Esophagus muscularis mucosa (tissue), 4 donors: ENCODE measurements around the gene CREBL2. TPM values are rescaled to one million over a fixed set of nuclear protein-coding genes. Genes with fewer than 3 reads are reported as not detected.
"Not testable (repeated sequence)": the region's sequence is repeated elsewhere in the genome, so short reads cannot be mapped to it uniquely, and the experiment has no call there.

Experiments
- DNase-seq: peaks from one replicate; pipeline ENCODE4 v3.0.0-alpha.2; 2017; ENCODE audit errors: extremely low spot score
- H3K27ac ChIP-seq, 4 donors: fragments of 200-600 bp; sonication (generic); replicated peaks in 1 of 4; 1 replicate in 3 of 4; 2 replicates in 1 of 4; pipeline ENCODE4 v1.5.1; 2016 to 2019; ENCODE audit warnings: mild to moderate bottlenecking in 1 of 4
- H3K27me3 ChIP-seq, 4 donors: fragments of 200-600 bp; sonication (generic); one replicate each; pipeline versions ENCODE4 v1.5.1 to v1.6.0; 2016 to 2019
- H3K36me3 ChIP-seq, 4 donors: fragments of 200-600 bp; sonication (generic); one replicate each; pipeline ENCODE4 v1.5.1; 2016 to 2019
- H3K4me1 ChIP-seq, 4 donors: fragments of 200-600 bp; sonication (generic); one replicate each; pipeline ENCODE4 v1.5.1; 2016 to 2019
- H3K4me3 ChIP-seq, 4 donors: fragments of 200-600 bp; sonication (generic); 1 replicate in 2 of 4; 2 replicates in 2 of 4; pipeline ENCODE4 v1.5.1; 2016 to 2019; ENCODE audit warnings: mild to moderate bottlenecking in 4 of 4, moderate library complexity in 1 of 4
- H3K9me3 ChIP-seq, 4 donors: fragments of 200-600 bp; sonication (generic); 1 replicate in 3 of 4; 2 replicates in 1 of 4; pipeline ENCODE4 v1.5.1; 2016 to 2019
- CTCF ChIP-seq, 3 experiments: fragments of 200-600 bp in 2 of 3; fragments of 450-650 bp in 1 of 3; sonication (generic) in 2 of 3; IDR thresholded peaks; one replicate each; pipeline ENCODE4 v1.5.1; 2017 to 2019; ENCODE audit warnings: antibody characterized with exemption in 3 of 3, mild to moderate bottlenecking in 2 of 3, moderate library complexity in 1 of 3
- EP300 ChIP-seq: sonication (generic); formaldehyde crosslinking; IDR thresholded peaks from one replicate; pipeline ENCODE4 v1.6.1; 2017; ENCODE audit warnings: antibody characterized with exemption
- POLR2A ChIP-seq: fragments of 450-650 bp; IDR thresholded peaks from one replicate; pipeline ENCODE4 v1.6.1; 2017; ENCODE audit warnings: antibody characterized with exemption, moderate library complexity, mild to moderate bottlenecking, low read depth
- POLR2AphosphoS5 ChIP-seq, 2 donors: sonication (generic); formaldehyde crosslinking; IDR thresholded peaks; one replicate each; pipeline ENCODE4 v1.6.1; 2017; ENCODE audit warnings: antibody characterized with exemption in 2 of 2
- WGBS: methylation state at CpG from one replicate; pipeline ENCODE4 v1.1.5; 2018; 5-methylcytosine and 5-hydroxymethylcytosine counted together
- intact Hi-C: fragments of 100-400 bp; cut with DNase I; formaldehyde crosslinking; loops from one replicate; pipeline ENCODE4 v1.15.1; 2023
- total RNA-seq, 4 donors: library from RNA; depleted of rRNA; stranded (reverse); fragments of >200 nt; gene quantifications; one replicate each; pipeline versions ENCODE4 v1.1.0 to v1.2.1, GENCODE V29; 2016

CREBL2 gene
- total RNA-seq, 4 donors from 2014 or later: 33.0 to 53.5 (median 45.9) TPM

- H3K9me3 ChIP-seq: peaks cover 0 to 9% (median 0%) of the 10 kb centered on the region in 4 donors
- H3K4me1 ChIP-seq: no peaks in the 10 kb centered on the region
- H3K27ac ChIP-seq: no peak overlapping the region
- H3K27me3 ChIP-seq: no peaks in the 10 kb centered on the region
- no peak for DNase-seq
- WGBS: 78% methylated on average over 1 of the region's 1 CpG
- TF ChIP-seq EP300: no peak
- H3K36me3 ChIP-seq: peaks cover 27 to 65% (median 52%) of the 10 kb centered on the region in 4 donors
- intact Hi-C loops: no loop called here
- H3K4me3 ChIP-seq: no peak overlapping the region
Measured at GRCh38 chr12:12636641-12637040, 25.0 kb downstream of the CREBL2 start.

- 94% methylated on average over 4 of the region's 4 CpGs for WGBS
Measured at GRCh38 chr12:12639995-12640394, 28.3 kb downstream of the CREBL2 start.

GRCh38 chr12:12641650-12642049, 30.0 kb downstream of the CREBL2 start:
- TF ChIP-seq POLR2A: no peak
- no peak for TF ChIP-seq POLR2AphosphoS5 (IDR thresholded peaks at IDR 0.05)
- no peak for TF ChIP-seq CTCF (IDR thresholded peaks at IDR 0.05)
- TF ChIP-seq EP300: no peak
- H3K36me3 ChIP-seq: peaks cover 38 to 76% (median 55%) of the 10 kb centered on the region in 4 donors
- WGBS: 97% methylated on average over 2 of the region's 2 CpGs

More at GRCh38 chr12:12639995-12640394, 28.3 kb downstream of the CREBL2 start:
- H3K4me1 ChIP-seq, DNase-seq, H3K27ac ChIP-seq, H3K4me3 ChIP-seq, H3K27me3 ChIP-seq, H3K9me3 ChIP-seq, intact Hi-C loops: not testable (repeated sequence)
- H3K36me3 ChIP-seq: peaks cover 43 to 87% (median 67%) of the 10 kb centered on the region in 4 donors

GRCh38 chr12:12642916-12643315, 31.2 kb downstream of the CREBL2 start:
- Histone ChIP-seq H3K36me3 (peaks cover 31 to 63% (median 46%) of the 10 kb centered on the region in 4 donors), H3K9me3 (peaks cover 0 to 11% (median 3%) of the 10 kb centered on the region in 4 donors), H3K4me3 (no peak overlapping the region), H3K4me1 (no peaks in the 10 kb centered on the region), H3K27ac (no peak overlapping the region), H3K27me3 (no peaks in the 10 kb centered on the region)
- intact Hi-C loops: no loop called here
- WGBS: 91% methylated on average over 3 of the region's 3 CpGs
- no peak for TF ChIP-seq POLR2A
- no peak for TF ChIP-seq CTCF (IDR thresholded peaks at IDR 0.05)
- no peak for TF ChIP-seq POLR2AphosphoS5 (IDR thresholded peaks at IDR 0.05)
- TF ChIP-seq EP300: no peak
- no peak for DNase-seq

More at GRCh38 chr12:12641650-12642049, 30.0 kb downstream of the CREBL2 start:
- peaks cover 0 to 9% (median 0%) of the 10 kb centered on the region in 4 donors for H3K9me3 ChIP-seq
- no peaks in the 10 kb centered on the region for H3K27me3 ChIP-seq
- no peak overlapping the region for H3K27ac ChIP-seq
- intact Hi-C loops: no loop called here
- DNase-seq: no peak
- no peaks in the 10 kb centered on the region for H3K4me1 ChIP-seq
- no peak overlapping the region for H3K4me3 ChIP-seq

- WGBS: 75% methylated on average over 3 of the region's 3 CpGs
- H3K36me3 ChIP-seq: peaks cover 15 to 37% (median 26%) of the 10 kb centered on the region in 4 donors
Measured at GRCh38 chr12:12645485-12645884, 33.8 kb downstream of the CREBL2 start.

GRCh38 chr12:12645968-12646367, 34.3 kb downstream of the CREBL2 start:
- not testable (repeated sequence) for H3K4me1 ChIP-seq, H3K27me3 ChIP-seq, H3K27ac ChIP-seq, H3K4me3 ChIP-seq, DNase-seq
- intact Hi-C loops: loop anchor here (5.0 kb wide), 1 partner anchor 56 kb away; no protein-coding TSS in a partner anchor
- Histone ChIP-seq H3K9me3 (peaks cover 0 to 26% (median 22%) of the 10 kb centered on the region in 4 donors), H3K36me3 (peaks cover 13 to 34% (median 25%) of the 10 kb centered on the region in 4 donors)
- 85% methylated on average over 6 of the region's 6 CpGs for WGBS

More at GRCh38 chr12:12645485-12645884, 33.8 kb downstream of the CREBL2 start:
- DNase-seq: no peak
- Histone ChIP-seq H3K4me3 (no peak overlapping the region), H3K27me3 (no peaks in the 10 kb centered on the region), H3K27ac (no peak overlapping the region), H3K9me3 (peaks cover 0 to 26% (median 22%) of the 10 kb centered on the region in 4 donors), H3K4me1 (no peaks in the 10 kb centered on the region)
- peak; percentile 43 to 58 (median 47) for TF ChIP-seq CTCF (IDR thresholded peaks at IDR 0.05)
- no peak for TF ChIP-seq POLR2AphosphoS5 (IDR thresholded peaks at IDR 0.05)
- no peak for TF ChIP-seq EP300
- intact Hi-C loops: loop anchor here (5.0 kb wide), 1 partner anchor 57 kb away; no protein-coding TSS in a partner anchor
